HepG2 (cell line): ENCODE data around the gene MAPK8. TPM values are rescaled to one million over a fixed set of nuclear protein-coding genes. Genes with fewer than 3 reads are reported as not detected.

Source experiments
- ATAC-seq: fragments of 200-7000 bp; cut with Tn5 transposase; 3 replicates; pipeline ENCODE4 v1.9.1; 2020; ENCODE audit warnings: mild to moderate bottlenecking, moderate library complexity
- BruUV-seq: library from RNA; stranded (reverse); fragments of 400-500 nt; replicated peaks from 2 replicates; lab custom pipeline; 2021; lab: Mats Ljungman, UMichigan
- CTCF ChIA-PET: fragments of 300-600 bp; formaldehyde crosslinking; extraction: SDS; loops from one replicate; lab custom pipeline; 2021; ENCODE audit warnings: low total read pairs, inconsistent platforms, low intra/inter-chr PET ratio; lab: Yijun Ruan, JAX
- POLR2A ChIA-PET: fragments of 350-600 bp; sonication (Branson Sonifier 250); formaldehyde crosslinking; loops from one replicate; lab custom pipeline; 2020; ENCODE audit warnings: antibody characterized with exemption, inconsistent platforms; lab: Yijun Ruan, JAX
- DNase-seq: peaks from one replicate; pipeline ENCODE4 v3.0.0-alpha.2; 2015; ENCODE audit warnings: low spot score
- FAIRE-seq: peaks from 3 replicates; lab custom pipeline; 2011; peaks lifted over from hg19 to GRCh38; lab: Jason Lieb, UNC
- H2AFZ ChIP-seq: one replicate; pipeline ENCODE4 v1.6.1; 2011; ENCODE audit warnings: low read length, inconsistent platforms
- H3K27ac ChIP-seq: fragments of 300-600 bp; 3 replicates; pipeline ENCODE4 v1.8.0; 2011; ENCODE audit warnings: mixed run types, mild to moderate bottlenecking, mixed read lengths, low read length, inconsistent platforms; ENCODE audit not compliant: insufficient read depth; ENCODE audit errors: extremely low read length
- H3K27me3 ChIP-seq, 2 experiments: fragments of 200-600 bp in 1 of 2; 2 replicates in 1 of 2; 3 replicates in 1 of 2; pipeline versions ENCODE4 v1.6.0 to v1.8.0; 2011; ENCODE audit warnings: low read length in 2 of 2, mild to moderate bottlenecking in 2 of 2, moderate library complexity in 2 of 2, inconsistent platforms in 1 of 2; ENCODE audit not compliant: insufficient read depth in 2 of 2, control insufficient read depth in 1 of 2
- H3K36me3 ChIP-seq, 2 experiments: fragments of 200-600 bp in 1 of 2; replicated peaks in 1 of 2; 2 replicates in 1 of 2; 3 replicates in 1 of 2; pipeline versions ENCODE4 v1.5.1 to v1.8.0; 2011; ENCODE audit warnings: low read length in 2 of 2, inconsistent platforms in 1 of 2; ENCODE audit not compliant: insufficient read depth in 2 of 2, control insufficient read depth in 1 of 2
- H3K4me1 ChIP-seq: 2 replicates; pipeline ENCODE4 v1.5.1; 2012; ENCODE audit warnings: low read length, inconsistent platforms; ENCODE audit not compliant: insufficient read depth
- H3K4me2 ChIP-seq: 2 replicates; pipeline ENCODE4 v1.6.0; 2011; ENCODE audit warnings: low read depth, low read length, inconsistent platforms
- H3K4me3 ChIP-seq, 3 experiments: fragments of 200-600 bp in 1 of 3; sonication (generic), shearing (Covaris generic) in 1 of 3; replicated peaks in 1 of 3; 2 replicates each; pipeline ENCODE4 v1.5.1; 2011 to 2016; ENCODE audit warnings: low read length in 3 of 3, inconsistent platforms in 2 of 3, low read depth in 2 of 3, mild to moderate bottlenecking in 2 of 3, control low read depth in 1 of 3, mixed read lengths in 1 of 3; ENCODE audit not compliant: insufficient read depth in 1 of 3
- H3K79me2 ChIP-seq: one replicate; pipeline ENCODE4 v1.6.1; 2011; ENCODE audit warnings: low read length, inconsistent platforms; ENCODE audit not compliant: insufficient read depth
- H3K9ac ChIP-seq: 2 replicates; pipeline ENCODE4 v1.6.0; 2011; ENCODE audit warnings: mild to moderate bottlenecking, low read depth, low read length, inconsistent platforms; ENCODE audit not compliant: insufficient read depth
- H3K9me3 ChIP-seq: 2 replicates; pipeline ENCODE4 v1.5.1; 2012; ENCODE audit warnings: mild to moderate bottlenecking, low read length
- H4K20me1 ChIP-seq: 2 replicates; pipeline ENCODE4 v1.6.0; 2011; ENCODE audit warnings: inconsistent platforms, mild to moderate bottlenecking, low read length, moderate library complexity; ENCODE audit not compliant: insufficient read depth
- GTF3A ChIP-seq: sonication (generic); formaldehyde crosslinking; conservative IDR thresholded peaks from 2 replicates; pipeline ENCODE4 v1.4.0; 2020; ENCODE audit warnings: mild to moderate bottlenecking, missing genetic modification reagents
- MYNN ChIP-seq: sonication (generic); formaldehyde crosslinking; IDR thresholded peaks from 2 replicates; pipeline ENCODE4 v1.4.0; 2020; ENCODE audit warnings: mild to moderate bottlenecking, low read depth, missing genetic modification reagents
- PHB2 ChIP-seq: fragments of 450-650 bp; IDR thresholded peaks from 2 replicates; pipeline ENCODE4 v1.6.1; 2018; ENCODE audit not compliant: partially characterized antibody
- RFX5 ChIP-seq: IDR thresholded peaks from 2 replicates; pipeline ENCODE4 v1.6.1; 2011; ENCODE audit warnings: low read depth, low read length, improper control_type of control experiment
- YEATS4 ChIP-seq: sonication (generic); formaldehyde crosslinking; IDR thresholded peaks from 2 replicates; pipeline ENCODE4 v1.4.0; 2020; ENCODE audit warnings: missing genetic modification reagents, borderline replicate concordance
- ZNF598 ChIP-seq: sonication (generic); formaldehyde crosslinking; IDR thresholded peaks from 2 replicates; pipeline ENCODE4 v1.5.1; 2020; ENCODE audit warnings: mild to moderate bottlenecking, missing genetic modification reagents, borderline replicate concordance
- WGBS: methylation state at CpG from one replicate; pipeline ENCODE4 v1.1.6; 2017; ENCODE audit warnings: low lambda C conversion rate; 5-methylcytosine and 5-hydroxymethylcytosine counted together
- in situ Hi-C: cut with HindIII; loops from 2 replicates; pipeline ENCODE4 v1.10.0; 2017; ENCODE audit warnings: low pct_unique_long_range_greater_than_20kb; ENCODE audit not compliant: extremely low pct_ligation_motif_present
- intact Hi-C: fragments of 100-400 bp; cut with micrococcal nuclease; formaldehyde crosslinking; loops from one replicate; pipeline ENCODE4 v1.10.0; 2022; ENCODE audit not compliant: unreplicated experiment
- polyA plus RNA-seq, 8 experiments: library from polyadenylated mRNA; depleted of rRNA in 3 of 8; stranded (reverse) in 7 of 8; unstranded in 1 of 8; fragments of >200 nt; fragmentation: Illumina TruSeq in 4 of 8; extraction: Trizol in 4 of 8; gene quantifications; 2 replicates each; pipeline versions ENCODE4 v1.2.1 to v1.2.3, GENCODE V29; 2011 to 2016; ENCODE audit warnings: low read depth in 4 of 8, missing spikeins in 1 of 8, mixed read lengths in 1 of 8; ENCODE audit not compliant: insufficient read depth in 1 of 8
- total RNA-seq, 5 experiments: library from RNA; depleted of rRNA; stranded (reverse); fragments of >200 nt; fragmentation: Illumina TruSeq; extraction: Trizol; gene quantifications; 2 replicates each; pipeline ENCODE4 v1.2.3, GENCODE V29; 2016; ENCODE audit warnings: low read depth in 1 of 5
- TF ChIP-seq, protein P1 (sequence below): sonication (generic); formaldehyde crosslinking; IDR thresholded peaks from 2 replicates; pipeline ENCODE4 v1.5.0; 2020; ENCODE audit warnings: missing genetic modification reagents

Gene MAPK8
- total and polyA plus RNA-seq, 2 of the 13 experiments (the other 11 are each of a cell fraction or from before 2014, with no cell fraction given): 41.6 to 47.3 TPM

DNA sequence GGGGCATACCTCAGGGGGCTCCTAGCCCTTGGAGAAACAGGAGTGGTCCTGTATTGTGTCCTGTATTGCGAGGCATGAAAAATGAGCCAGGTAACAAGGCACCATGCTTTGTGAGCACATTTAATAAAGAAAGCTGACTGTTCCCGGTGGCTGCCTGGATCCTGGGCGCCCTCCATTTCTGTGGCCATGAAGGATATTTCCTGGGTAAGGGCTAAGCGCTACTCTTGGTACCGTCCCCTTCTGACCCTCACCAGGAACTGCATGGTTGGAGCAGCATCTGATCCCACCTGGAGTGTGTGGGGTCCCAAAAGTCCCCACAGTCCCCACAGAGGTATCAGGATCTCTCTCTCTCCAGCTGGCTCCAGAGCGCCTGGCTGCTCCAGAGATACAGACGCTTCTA, 139.5 kb downstream of the MAPK8 start (continued):
- TF ChIP-seq, protein P1, sequence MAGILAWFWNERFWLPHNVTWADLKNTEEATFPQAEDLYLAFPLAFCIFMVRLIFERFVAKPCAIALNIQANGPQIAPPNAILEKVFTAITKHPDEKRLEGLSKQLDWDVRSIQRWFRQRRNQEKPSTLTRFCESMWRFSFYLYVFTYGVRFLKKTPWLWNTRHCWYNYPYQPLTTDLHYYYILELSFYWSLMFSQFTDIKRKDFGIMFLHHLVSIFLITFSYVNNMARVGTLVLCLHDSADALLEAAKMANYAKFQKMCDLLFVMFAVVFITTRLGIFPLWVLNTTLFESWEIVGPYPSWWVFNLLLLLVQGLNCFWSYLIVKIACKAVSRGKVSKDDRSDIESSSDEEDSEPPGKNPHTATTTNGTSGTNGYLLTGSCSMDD: no peak

DNA sequence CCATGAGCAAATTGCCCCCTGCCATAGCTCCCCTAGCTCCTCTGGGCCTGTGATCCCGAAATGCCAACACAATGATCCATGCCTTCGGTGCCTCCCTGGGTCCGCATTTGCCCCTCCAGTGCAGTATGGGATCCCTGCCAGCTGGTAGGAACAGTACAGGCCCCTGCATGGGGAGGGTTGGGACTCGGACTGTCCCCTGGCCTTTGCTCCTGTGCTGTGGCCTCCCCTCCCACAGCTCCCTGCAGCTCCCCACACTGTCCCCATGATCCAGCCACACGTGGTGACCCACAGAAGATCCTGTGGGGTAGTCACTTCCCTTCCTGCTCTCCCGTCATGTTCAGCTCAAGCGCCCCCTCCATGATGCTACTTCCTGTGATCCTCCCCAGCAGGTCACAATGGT, 140.3 kb downstream of the MAPK8 start:
- no peaks in the 10 kb centered on the region for H3K79me2 ChIP-seq
- no TSS peak for BruUV-seq
- H4K20me1 ChIP-seq: no peaks in the 10 kb centered on the region
- POLR2A ChIA-PET: no interaction called here
- no peak overlapping the region for H3K4me3 ChIP-seq
- no peaks in the 10 kb centered on the region for H3K36me3 ChIP-seq
- peaks cover 0 to 3% of the 10 kb centered on the region in 2 experiments; a peak in 2 of 5 replicates for H3K27me3 ChIP-seq
- DNase-seq (no peak), ATAC-seq (no peak)
- H3K4me2 ChIP-seq: no peak overlapping the region
- H3K9ac ChIP-seq: no peak overlapping the region
- no peaks in the 10 kb centered on the region for H3K9me3 ChIP-seq
- H3K4me1 ChIP-seq: peaks cover 2% of the 10 kb centered on the region
- TF ChIP-seq YEATS4 (CRISPR knock-in tag) (no peak), GTF3A (CRISPR knock-in tag) (no peak), RFX5 (no peak), MYNN (CRISPR knock-in tag) (no peak), PHB2 (no peak), ZNF598 (CRISPR knock-in tag) (no peak)
- TF ChIP-seq, all 625 proteins: peak for 0
- intact Hi-C loops (no loop called here), in situ Hi-C loops (loop anchor here (5.0 kb wide), 1 partner anchor 84 kb away; no protein-coding TSS in a partner anchor)
- no peak overlapping the region for H3K27ac ChIP-seq
- 35% methylated on average over 7 of the region's 7 CpGs for WGBS
- no peak for FAIRE-seq
- CTCF ChIA-PET: no interaction called here
- no peak overlapping the region for H2AFZ ChIP-seq
